Keratinocyte (primary cell): Measurements from ENCODE around the gene MGAT1.

Experiments used
- EZH2 ChIP-seq: IDR thresholded peaks from one replicate; pipeline ENCODE4 v1.6.1; 2012; ENCODE audit warnings: inconsistent platforms, mild to moderate bottlenecking, low read length, moderate library complexity
- TF ChIP-seq, protein P1 (sequence below), 3 experiments: IDR thresholded peaks in 1 of 3; conservative IDR thresholded peaks in 1 of 3; optimal IDR thresholded peaks in 1 of 3; 2 replicates in 2 of 3; 3 replicates in 1 of 3; pipeline versions ENCODE3 to v1.5.1; 2011; ENCODE audit warnings: low read length in 3 of 3, mild to moderate bottlenecking in 3 of 3, moderate library complexity in 2 of 3, control low read depth in 1 of 3, inconsistent platforms in 1 of 3; ENCODE audit not compliant: insufficient read depth in 2 of 3; ENCODE audit errors: extremely low read depth in 1 of 3

DNA sequence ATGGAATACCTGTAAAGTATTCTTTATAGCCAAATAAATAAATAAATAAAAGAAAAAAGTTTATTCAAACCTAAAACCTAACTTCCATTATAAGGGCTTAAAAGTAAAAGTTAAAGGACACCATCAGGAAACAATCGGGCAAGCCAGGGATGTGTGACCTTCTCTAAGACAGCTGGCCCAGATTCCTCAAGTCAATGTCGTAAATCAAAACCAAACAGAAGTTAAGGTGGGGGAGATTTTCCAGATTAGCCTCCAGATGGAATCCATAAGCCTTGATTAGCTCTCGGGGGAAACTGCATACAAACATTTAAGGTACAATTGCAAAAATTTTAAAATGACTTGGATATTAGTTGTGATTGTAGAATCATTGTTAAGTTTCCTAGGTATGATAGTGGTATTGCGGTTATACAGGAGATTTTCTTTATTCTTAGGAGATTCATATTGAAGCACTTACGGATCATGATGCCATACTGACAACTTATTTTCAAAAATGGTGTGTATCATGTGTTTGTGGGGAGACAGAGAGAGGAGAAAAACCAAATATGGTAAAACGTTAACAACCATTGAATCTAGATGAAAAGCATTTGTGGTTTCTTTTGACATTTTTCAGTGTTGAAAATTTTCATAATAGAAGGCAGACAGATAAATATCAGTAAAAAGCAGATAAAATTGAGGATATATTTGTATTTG, 21.5 kb upstream of the MGAT1 start:
- TF ChIP-seq, protein P1, sequence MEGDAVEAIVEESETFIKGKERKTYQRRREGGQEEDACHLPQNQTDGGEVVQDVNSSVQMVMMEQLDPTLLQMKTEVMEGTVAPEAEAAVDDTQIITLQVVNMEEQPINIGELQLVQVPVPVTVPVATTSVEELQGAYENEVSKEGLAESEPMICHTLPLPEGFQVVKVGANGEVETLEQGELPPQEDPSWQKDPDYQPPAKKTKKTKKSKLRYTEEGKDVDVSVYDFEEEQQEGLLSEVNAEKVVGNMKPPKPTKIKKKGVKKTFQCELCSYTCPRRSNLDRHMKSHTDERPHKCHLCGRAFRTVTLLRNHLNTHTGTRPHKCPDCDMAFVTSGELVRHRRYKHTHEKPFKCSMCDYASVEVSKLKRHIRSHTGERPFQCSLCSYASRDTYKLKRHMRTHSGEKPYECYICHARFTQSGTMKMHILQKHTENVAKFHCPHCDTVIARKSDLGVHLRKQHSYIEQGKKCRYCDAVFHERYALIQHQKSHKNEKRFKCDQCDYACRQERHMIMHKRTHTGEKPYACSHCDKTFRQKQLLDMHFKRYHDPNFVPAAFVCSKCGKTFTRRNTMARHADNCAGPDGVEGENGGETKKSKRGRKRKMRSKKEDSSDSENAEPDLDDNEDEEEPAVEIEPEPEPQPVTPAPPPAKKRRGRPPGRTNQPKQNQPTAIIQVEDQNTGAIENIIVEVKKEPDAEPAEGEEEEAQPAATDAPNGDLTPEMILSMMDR (optimal IDR thresholded peaks at IDR 0.05 in 1 of 3, IDR thresholded peaks at IDR 0.05 in 1 of 3, conservative IDR thresholded peaks at IDR 0.05 in 1 of 3; ENCODE audit: extremely low read depth in 1 of 3, insufficient read depth in 2 of 3, low read length in 3 of 3), result no peak
- TF ChIP-seq EZH2, result no peak
